Measurements from ENCODE around the gene ARID4B. TPM values are rescaled to one million over a fixed set of nuclear protein-coding genes. Genes with fewer than 3 reads are reported as not detected.
A peak's percentile ranks its signal among the peaks of the same experiment; 100 is the strongest.

The ARID4B gene
- total RNA-seq, 1 donor, result 36.7 TPM

GRCh38 chr1:235328271-235329138 is 526 bp upstream of the ARID4B start, which contains the start of gene GGPS1:
Gene GGPS1 (plus strand): TSS chr1:235328570. CDS start chr1:235335265, 6,695 bp downstream.
- peak within 1 kb of the TSS; percentile 91 for H3K4me3 ChIP-seq (ENCODE audit: low read depth, low read length)
- TF ChIP-seq, protein P1, sequence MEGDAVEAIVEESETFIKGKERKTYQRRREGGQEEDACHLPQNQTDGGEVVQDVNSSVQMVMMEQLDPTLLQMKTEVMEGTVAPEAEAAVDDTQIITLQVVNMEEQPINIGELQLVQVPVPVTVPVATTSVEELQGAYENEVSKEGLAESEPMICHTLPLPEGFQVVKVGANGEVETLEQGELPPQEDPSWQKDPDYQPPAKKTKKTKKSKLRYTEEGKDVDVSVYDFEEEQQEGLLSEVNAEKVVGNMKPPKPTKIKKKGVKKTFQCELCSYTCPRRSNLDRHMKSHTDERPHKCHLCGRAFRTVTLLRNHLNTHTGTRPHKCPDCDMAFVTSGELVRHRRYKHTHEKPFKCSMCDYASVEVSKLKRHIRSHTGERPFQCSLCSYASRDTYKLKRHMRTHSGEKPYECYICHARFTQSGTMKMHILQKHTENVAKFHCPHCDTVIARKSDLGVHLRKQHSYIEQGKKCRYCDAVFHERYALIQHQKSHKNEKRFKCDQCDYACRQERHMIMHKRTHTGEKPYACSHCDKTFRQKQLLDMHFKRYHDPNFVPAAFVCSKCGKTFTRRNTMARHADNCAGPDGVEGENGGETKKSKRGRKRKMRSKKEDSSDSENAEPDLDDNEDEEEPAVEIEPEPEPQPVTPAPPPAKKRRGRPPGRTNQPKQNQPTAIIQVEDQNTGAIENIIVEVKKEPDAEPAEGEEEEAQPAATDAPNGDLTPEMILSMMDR (IDR thresholded peaks at IDR 0.05; ENCODE audit: insufficient read depth, low read length), result peak; percentile 26
- peak; percentile 100 for DNase-seq (ENCODE audit: low read depth)

DNA sequence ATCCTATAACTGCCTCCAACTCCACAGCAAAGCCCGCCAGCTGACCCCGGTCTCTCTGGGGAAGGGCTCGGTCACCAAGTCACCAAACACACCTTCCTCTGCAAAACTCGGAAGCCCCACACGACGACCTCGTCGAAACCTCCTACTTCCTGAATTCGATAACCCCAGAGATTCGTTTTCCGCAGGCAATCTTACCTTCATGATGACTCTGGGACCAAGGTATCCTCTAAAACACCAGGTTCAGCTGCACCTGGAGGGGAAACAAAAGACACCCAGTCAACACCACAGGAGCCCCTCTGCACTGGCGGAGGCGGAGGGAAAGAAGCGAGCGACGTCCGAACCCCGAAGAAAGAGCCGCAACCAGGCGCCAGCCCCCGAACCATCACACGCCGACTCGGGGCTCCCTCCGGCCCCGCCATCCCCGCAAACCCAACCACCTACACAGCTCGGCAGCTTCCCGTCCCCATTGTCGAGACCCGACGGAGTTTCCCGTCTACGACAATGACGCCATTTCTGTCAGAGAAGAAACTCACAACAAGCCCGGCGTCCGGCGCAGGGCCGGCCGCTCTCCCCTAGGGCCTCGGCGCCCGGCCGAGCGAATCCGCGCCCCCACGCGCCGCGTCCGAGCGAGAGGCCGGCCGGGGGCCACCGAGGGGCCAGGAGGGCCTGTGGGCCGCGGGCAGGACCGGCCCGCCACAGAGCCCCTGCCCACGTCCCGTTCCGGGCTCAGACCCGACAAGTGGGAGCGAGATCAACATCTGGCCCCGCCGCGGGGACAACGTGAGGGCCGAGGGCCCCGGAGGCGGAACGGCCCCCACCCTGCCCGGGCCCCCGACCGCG is 1.0 kb downstream of the ARID4B start:
- peak overlapping the region; percentile 86 for H3K4me3 ChIP-seq (ENCODE audit: low read depth, low read length)
- no peak for DNase-seq (ENCODE audit: low read depth)

DNA sequence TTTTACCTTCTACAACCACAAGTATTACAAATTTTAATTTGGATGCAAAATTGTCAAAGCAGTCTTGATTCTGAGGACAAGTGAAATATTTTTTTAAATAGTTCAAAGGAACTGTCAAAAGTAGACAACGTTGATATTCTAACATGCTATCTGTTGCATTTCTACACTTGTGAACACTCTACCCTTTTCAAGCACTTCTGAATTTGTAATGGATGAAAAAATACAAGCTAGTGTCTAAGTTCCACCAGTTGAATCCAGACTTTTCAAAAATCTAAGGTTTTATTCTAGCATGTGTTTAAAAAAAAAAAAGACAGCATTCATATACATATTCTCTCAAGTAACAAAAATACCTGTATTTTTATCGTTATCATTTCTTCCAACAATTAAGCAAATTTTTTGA is 2.1 kb downstream of the ARID4B start:
- TF ChIP-seq, protein P1 (IDR thresholded peaks at IDR 0.05; ENCODE audit: insufficient read depth, low read length), result no peak
- H3K4me3 ChIP-seq (ENCODE audit: low read depth, low read length), result peak overlapping the region; percentile 86
- no peak for DNase-seq (ENCODE audit: low read depth)

More for the DNA sequence above, 1.0 kb downstream of the ARID4B start:
- TF ChIP-seq, protein P1 (IDR thresholded peaks at IDR 0.05; ENCODE audit: insufficient read depth, low read length), result no peak

GRCh38 chr1:235325139-235325538 is 2.8 kb downstream of the ARID4B start:
- TF ChIP-seq, protein P1 (IDR thresholded peaks at IDR 0.05; ENCODE audit: insufficient read depth, low read length), result no peak
- H3K4me3 ChIP-seq (ENCODE audit: low read depth, low read length), result peak overlapping the region; percentile 86
- DNase-seq (ENCODE audit: low read depth), result no peak

DNA sequence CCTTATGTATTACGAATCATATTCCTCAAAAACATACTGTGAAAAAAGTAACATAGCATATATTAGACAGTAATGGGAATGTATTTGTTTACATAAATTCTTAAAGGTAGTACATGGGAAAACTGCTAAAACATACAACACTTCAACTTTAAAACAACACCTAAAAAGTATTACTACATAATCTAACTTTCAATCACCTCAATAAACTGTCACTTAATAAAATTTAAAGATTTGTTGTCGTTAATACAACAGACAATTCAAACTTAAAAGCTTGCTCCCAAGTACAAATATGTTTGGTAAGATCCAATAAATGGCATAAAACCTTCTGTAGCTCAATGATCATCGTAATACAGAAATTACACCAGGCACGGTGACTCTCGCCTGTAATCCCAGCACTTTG is 3.7 kb downstream of the ARID4B start:
- TF ChIP-seq, protein P1 (IDR thresholded peaks at IDR 0.05; ENCODE audit: insufficient read depth, low read length), result no peak
- no peak for DNase-seq (ENCODE audit: low read depth)
- no peak overlapping the region for H3K4me3 ChIP-seq (ENCODE audit: low read depth, low read length)

DNA sequence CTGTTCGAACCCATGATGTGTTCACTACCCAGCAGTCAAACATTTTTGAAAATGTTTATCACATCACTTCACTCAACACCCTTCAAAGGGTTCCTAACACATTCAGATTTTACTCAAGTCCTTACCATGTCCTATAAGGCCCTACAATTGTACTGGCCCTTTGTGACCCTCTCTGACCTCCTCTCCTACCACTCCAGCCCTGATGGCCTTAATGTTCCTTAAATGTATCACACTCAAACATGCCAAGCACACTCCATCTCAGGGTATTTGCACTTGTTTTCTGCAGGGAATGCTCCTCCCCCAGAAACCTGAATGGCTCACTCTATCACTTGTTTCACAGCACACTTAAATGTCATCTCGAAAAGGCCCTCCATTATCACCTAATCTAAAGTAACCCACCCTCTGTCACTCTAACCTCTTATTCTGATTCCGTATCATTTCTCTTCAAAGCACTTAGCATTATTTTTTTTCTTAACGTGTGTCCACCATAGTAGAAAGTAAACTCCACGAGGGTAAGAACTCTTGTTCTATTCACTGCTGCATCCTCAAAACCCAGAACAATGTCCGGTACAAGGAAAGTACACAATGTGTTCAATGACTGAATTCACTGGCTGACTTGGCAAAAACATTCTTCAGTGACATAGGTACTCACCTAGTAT is 7.3 kb downstream of the ARID4B start:
- TF ChIP-seq, protein P1 (IDR thresholded peaks at IDR 0.05; ENCODE audit: insufficient read depth, low read length), result no peak
- no peak for DNase-seq (ENCODE audit: low read depth)
- H3K4me3 ChIP-seq (ENCODE audit: low read depth, low read length), result no peak overlapping the region
